ENCODE results near the gene PALLD.
"Not testable (repeated sequence)": the region's sequence is repeated elsewhere in the genome, so short reads cannot be mapped to it uniquely, and the experiment has no call there.

The PALLD gene

GRCh38 chr4:168490711-168491110 is 6.1 kb upstream of the PALLD start:
- DNase-seq (ENCODE audit: insufficient read length, low spot score) (no peak), FAIRE-seq (no peak)

GRCh38 chr4:168491563-168491962 is 5.3 kb upstream of the PALLD start:
- no peak for FAIRE-seq

GRCh38 chr4:168498251-168498650 is 1.4 kb downstream of the PALLD start:
- no peak for DNase-seq (ENCODE audit: insufficient read length, low spot score)

More at GRCh38 chr4:168491563-168491962, 5.3 kb upstream of the PALLD start:
- DNase-seq (ENCODE audit: insufficient read length, low spot score) = no peak

GRCh38 chr4:168499241-168499640 is 2.4 kb downstream of the PALLD start:
- FAIRE-seq (no peak), DNase-seq (ENCODE audit: insufficient read length, low spot score) (no peak)

More at GRCh38 chr4:168498251-168498650, 1.4 kb downstream of the PALLD start:
- no peak for FAIRE-seq

- FAIRE-seq (no peak), DNase-seq (ENCODE audit: insufficient read length, low spot score) (no peak)
Measured at GRCh38 chr4:168501407-168501806, 4.6 kb downstream of the PALLD start.

GRCh38 chr4:168502861-168503260 is 6.0 kb downstream of the PALLD start:
- DNase-seq (ENCODE audit: insufficient read length, low spot score) (no peak), FAIRE-seq (no peak)

- FAIRE-seq (no peak), DNase-seq (ENCODE audit: insufficient read length, low spot score) (no peak)
Measured at GRCh38 chr4:168503652-168504362, 7.0 kb downstream of the PALLD start.

- no peak for FAIRE-seq
- DNase-seq (ENCODE audit: insufficient read length, low spot score) = no peak
Measured at GRCh38 chr4:168504526-168504925, 7.7 kb downstream of the PALLD start.

GRCh38 chr4:168506014-168506413 is 9.2 kb downstream of the PALLD start:
- FAIRE-seq (no peak), DNase-seq (ENCODE audit: insufficient read length, low spot score) (no peak)

- no peak for DNase-seq (ENCODE audit: insufficient read length, low spot score)
- FAIRE-seq = no peak
Measured at GRCh38 chr4:168507178-168507815, 10.4 kb downstream of the PALLD start.

GRCh38 chr4:168508683-168509082 is 11.8 kb downstream of the PALLD start:
- DNase-seq (ENCODE audit: insufficient read length, low spot score) (no peak), FAIRE-seq (no peak)

GRCh38 chr4:168509786-168510185 is 12.9 kb downstream of the PALLD start:
- DNase-seq (ENCODE audit: insufficient read length, low spot score) = no peak
- FAIRE-seq = no peak

- FAIRE-seq = no peak
- no peak for DNase-seq (ENCODE audit: insufficient read length, low spot score)
Measured at GRCh38 chr4:168511780-168512489, 15.1 kb downstream of the PALLD start.

- not testable (repeated sequence) for FAIRE-seq; DNase-seq (ENCODE audit: insufficient read length, low spot score)
Measured at GRCh38 chr4:168513826-168514225, 17.0 kb downstream of the PALLD start.

- no peak for FAIRE-seq
- DNase-seq (ENCODE audit: insufficient read length, low spot score) = no peak
Measured at GRCh38 chr4:168514249-168514852, 17.5 kb downstream of the PALLD start.

GRCh38 chr4:168515222-168516011 is 18.6 kb downstream of the PALLD start:
- FAIRE-seq = no peak
- DNase-seq (ENCODE audit: insufficient read length, low spot score) = no peak

GRCh38 chr4:168516841-168517240 is 20.0 kb downstream of the PALLD start:
- DNase-seq (ENCODE audit: insufficient read length, low spot score) = no peak
- no peak for FAIRE-seq

GRCh38 chr4:168519576-168519975 is 22.7 kb downstream of the PALLD start:
- no peak for DNase-seq (ENCODE audit: insufficient read length, low spot score)
- FAIRE-seq = no peak

GRCh38 chr4:168521721-168522120 is 24.9 kb downstream of the PALLD start:
- FAIRE-seq (no peak), DNase-seq (ENCODE audit: insufficient read length, low spot score) (no peak)

- no peak for DNase-seq (ENCODE audit: insufficient read length, low spot score)
- peak; percentile 62 for FAIRE-seq
Measured at GRCh38 chr4:168522356-168522755, 25.5 kb downstream of the PALLD start.

Data from GM19239 (cell line).